Endodermal cell (in vitro differentiated cells): ENCODE results near the gene PODXL2. TPM values are rescaled to one million over a fixed set of nuclear protein-coding genes. Genes with fewer than 3 reads are reported as not detected.

Experiments used
- DNase-seq: peaks from one replicate; pipeline ENCODE4 v3.0.0-alpha.2; 2017
- H3K27ac ChIP-seq: 2 replicates; pipeline ENCODE4 v1.5.1; 2013; ENCODE audit warnings: mild to moderate bottlenecking, low read depth, low read length, moderate library complexity
- H3K27me3 ChIP-seq: 2 replicates; pipeline ENCODE4 v1.6.1; 2013; ENCODE audit warnings: mild to moderate bottlenecking, low read length, moderate library complexity; ENCODE audit not compliant: insufficient read depth, control insufficient read depth, poor library complexity, severe bottlenecking
- H3K36me3 ChIP-seq: 2 replicates; pipeline ENCODE4 v1.7.0; 2013; ENCODE audit warnings: mild to moderate bottlenecking, low read length, moderate library complexity; ENCODE audit not compliant: control insufficient read depth, insufficient read depth
- H3K4me1 ChIP-seq: one replicate; pipeline ENCODE4 v1.7.0; 2013; ENCODE audit warnings: low read length; ENCODE audit not compliant: control insufficient read depth, insufficient read depth
- H3K4me3 ChIP-seq: 2 replicates; pipeline ENCODE4 v1.5.1; 2013; ENCODE audit warnings: mild to moderate bottlenecking, low read length, moderate library complexity
- H3K9ac ChIP-seq: 2 replicates; pipeline ENCODE4 v1.6.1; 2013; ENCODE audit warnings: mild to moderate bottlenecking, low read length, moderate library complexity; ENCODE audit not compliant: poor library complexity, severe bottlenecking; ENCODE audit errors: extremely low read depth
- H3K9me3 ChIP-seq: 2 replicates; pipeline ENCODE4 v1.6.1; 2013; ENCODE audit warnings: mild to moderate bottlenecking, low read length, moderate library complexity; ENCODE audit not compliant: control insufficient read depth
- H3K27ac Mint-ChIP-seq: 2 replicates; pipeline ENCODE4 v1.8.0; 2020; ENCODE audit warnings: mixed read lengths
- H3K27me3 Mint-ChIP-seq: 2 replicates; pipeline ENCODE4 v1.8.0; 2021; ENCODE audit warnings: mild to moderate bottlenecking, mixed read lengths; ENCODE audit not compliant: insufficient read depth
- H3K36me3 Mint-ChIP-seq: 2 replicates; pipeline ENCODE4 v1.8.0; 2020; ENCODE audit warnings: low read depth, mixed read lengths
- H3K4me1 Mint-ChIP-seq: 2 replicates; pipeline ENCODE4 v1.8.0; 2020; ENCODE audit warnings: mixed read lengths
- H3K4me3 Mint-ChIP-seq: 2 replicates; pipeline ENCODE4 v1.8.0; 2020; ENCODE audit warnings: mild to moderate bottlenecking, moderate library complexity, mixed read lengths
- H3K9me3 Mint-ChIP-seq: 2 replicates; pipeline ENCODE4 v1.8.0; 2020; ENCODE audit warnings: mild to moderate bottlenecking, mixed read lengths
- CTCF ChIP-seq: fragments of 200-600 bp; sonication (generic); conservative IDR thresholded peaks from 2 replicates; pipeline ENCODE4 v1.5.0; 2021; ENCODE audit warnings: antibody characterized with exemption, mild to moderate bottlenecking
- WGBS, 2 experiments: methylation state at CpG; one replicate each; pipeline versions ENCODE4 v1.1.5 to v1.1.7; 2013; ENCODE audit warnings: missing lambda C conversion rate in 2 of 2, mixed read lengths in 1 of 2; ENCODE audit not compliant: insufficient coverage in 1 of 2, insufficient read length in 1 of 2; 5-methylcytosine and 5-hydroxymethylcytosine counted together
- total RNA-seq, 2 donors: library from RNA; stranded (reverse); fragmentation: NEBNext Ultra II Directional in 1 of 2; extraction: Animal tissue kit (Norgen Biotek cat#: 25700) in 1 of 2; gene quantifications; 2 replicates in 1 of 2; 3 replicates in 1 of 2; pipeline ENCODE4 v1.2.1, GENCODE V29; 2021

Gene PODXL2
- total RNA-seq, 2 donors from 2014 or later: 11.8 to 16.5 TPM

DNA sequence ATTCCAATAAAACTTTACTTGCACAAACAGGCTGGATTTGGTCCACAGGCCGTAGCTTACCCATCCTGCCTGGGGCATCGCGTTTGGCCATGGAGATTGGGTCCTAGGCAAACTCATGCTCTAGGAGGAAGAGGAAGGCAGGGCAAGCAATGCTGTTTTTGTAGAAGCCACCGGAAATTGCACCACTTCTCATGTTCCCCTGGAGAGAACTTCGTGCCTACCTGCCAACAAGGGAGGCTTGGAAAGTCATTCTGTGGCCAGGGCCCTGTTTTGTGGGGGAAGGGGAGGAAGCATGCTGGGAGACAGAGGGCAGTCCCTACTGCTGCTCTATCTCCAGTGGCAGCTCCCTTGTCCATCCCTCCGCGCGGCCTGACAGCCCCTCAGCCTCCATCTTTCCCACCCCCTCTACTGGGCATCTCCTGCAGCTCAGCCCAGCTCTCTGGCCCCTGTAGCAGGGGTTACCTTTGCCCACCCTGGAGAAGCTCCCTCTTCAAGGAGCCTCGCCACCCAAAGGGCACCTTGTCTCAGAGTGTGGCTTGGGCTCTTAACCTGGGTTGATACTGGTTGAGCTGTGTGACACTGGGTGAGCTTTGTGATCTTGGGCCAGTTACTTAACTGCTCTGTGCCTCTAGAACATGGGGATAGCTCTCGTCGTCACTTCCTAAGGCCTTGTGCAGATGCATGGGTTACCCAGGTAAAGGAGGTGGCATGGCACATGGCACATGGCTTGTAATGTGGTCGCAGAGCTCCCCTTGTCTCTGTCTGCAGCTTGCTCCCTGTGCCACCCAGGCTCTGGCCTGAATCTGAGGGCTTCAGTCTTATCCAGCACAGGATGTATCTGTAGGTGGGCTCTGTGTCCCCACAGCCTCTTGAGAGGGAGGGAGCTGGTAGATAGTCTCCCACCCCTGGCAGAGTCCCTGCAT lies 49.9 kb downstream of the PODXL2 start:
- no peak for TF ChIP-seq CTCF
- DNase-seq: peak; percentile 37
- WGBS, 2 experiments: 90 to 94% methylated on average over 7 to 12 of the region's 12 CpGs

DNA sequence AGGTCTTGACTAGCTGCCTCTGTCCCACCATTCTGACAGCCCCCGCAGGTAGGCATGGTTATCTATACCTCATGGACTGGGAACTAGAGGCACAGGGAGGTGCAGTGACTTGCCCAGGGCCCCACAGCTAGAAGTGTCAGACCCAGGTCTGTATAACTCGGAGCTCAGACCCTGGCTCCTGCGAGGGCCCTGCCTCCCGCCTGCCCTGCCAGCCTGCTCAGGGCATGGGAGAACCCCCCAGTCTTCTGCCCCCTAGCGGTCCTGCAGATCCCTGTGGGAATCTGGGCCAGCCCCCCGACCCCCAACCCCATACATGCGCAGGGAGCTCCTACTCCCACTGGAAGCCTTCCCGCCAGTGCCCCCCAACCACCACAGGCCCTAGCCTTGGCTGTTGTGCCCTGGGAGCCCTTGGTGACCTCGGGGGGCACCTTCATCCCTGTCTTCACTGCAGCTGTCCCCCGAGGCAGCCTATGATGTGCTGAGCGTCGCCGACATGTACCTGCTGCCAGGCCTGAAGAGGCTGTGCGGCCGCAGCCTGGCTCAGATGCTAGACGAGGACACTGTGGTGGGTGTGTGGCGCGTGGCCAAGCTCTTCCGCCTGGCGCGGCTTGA lies 50.7 kb downstream of the PODXL2 start:
- TF ChIP-seq CTCF: peak; percentile 69
- DNase-seq: peak; percentile 82
- H3K4me3 Mint-ChIP-seq: no peak overlapping the region
- H3K36me3 ChIP-seq: no peaks in the 10 kb centered on the region
- no peak overlapping the region for H3K4me3 ChIP-seq
- H3K27ac ChIP-seq: no peak overlapping the region
- WGBS, 2 experiments: 87 to 93% methylated on average over 10 to 21 of the region's 21 CpGs
- H3K27ac Mint-ChIP-seq: no peak overlapping the region
- H3K27me3 ChIP-seq: no peaks in the 10 kb centered on the region
- no peaks in the 10 kb centered on the region for H3K4me1 ChIP-seq
- H3K4me1 Mint-ChIP-seq: no peaks in the 10 kb centered on the region
- H3K9ac ChIP-seq: no peak overlapping the region
- no peaks in the 10 kb centered on the region for H3K36me3 Mint-ChIP-seq
- H3K27me3 Mint-ChIP-seq: peaks cover 1% of the 10 kb centered on the region
- H3K9me3 Mint-ChIP-seq: no peaks in the 10 kb centered on the region
- H3K9me3 ChIP-seq: no peaks in the 10 kb centered on the region

More for the DNA sequence above, 49.9 kb downstream of the PODXL2 start:
- H3K4me1 Mint-ChIP-seq: no peaks in the 10 kb centered on the region
- H3K27ac ChIP-seq: no peak overlapping the region
- no peaks in the 10 kb centered on the region for H3K4me1 ChIP-seq
- no peaks in the 10 kb centered on the region for H3K36me3 Mint-ChIP-seq
- no peak overlapping the region for H3K4me3 Mint-ChIP-seq
- H3K36me3 ChIP-seq: no peaks in the 10 kb centered on the region
- peaks cover 7% of the 10 kb centered on the region for H3K27me3 Mint-ChIP-seq
- no peaks in the 10 kb centered on the region for H3K9me3 ChIP-seq
- peaks cover under 1% of the 10 kb centered on the region for H3K27me3 ChIP-seq
- no peaks in the 10 kb centered on the region for H3K9me3 Mint-ChIP-seq
- H3K4me3 ChIP-seq: no peak overlapping the region
- no peak overlapping the region for H3K9ac ChIP-seq
- no peak overlapping the region for H3K27ac Mint-ChIP-seq

GRCh38 chr3:127680146-127680661 lies 51.2 kb downstream of the PODXL2 start:
- peak; percentile 28 for DNase-seq

More at GRCh38 chr3:127680146-127680661, 51.2 kb downstream of the PODXL2 start:
- H3K4me1 Mint-ChIP-seq: no peaks in the 10 kb centered on the region
- no peaks in the 10 kb centered on the region for H3K27me3 ChIP-seq
- H3K36me3 ChIP-seq: no peaks in the 10 kb centered on the region
- H3K4me3 Mint-ChIP-seq: no peak overlapping the region
- H3K36me3 Mint-ChIP-seq: no peaks in the 10 kb centered on the region
- H3K9me3 Mint-ChIP-seq: no peaks in the 10 kb centered on the region
- WGBS, 2 experiments: 92 to 96% methylated on average over 14 to 21 of the region's 21 CpGs
- no peak overlapping the region for H3K4me3 ChIP-seq
- no peak overlapping the region for H3K9ac ChIP-seq
- H3K9me3 ChIP-seq: no peaks in the 10 kb centered on the region
- no peak for TF ChIP-seq CTCF
- no peak overlapping the region for H3K27ac ChIP-seq
- H3K27ac Mint-ChIP-seq: no peak overlapping the region
- H3K4me1 ChIP-seq: no peaks in the 10 kb centered on the region
- H3K27me3 Mint-ChIP-seq: no peaks in the 10 kb centered on the region
